ENCODE results near the gene PEAK1.
A peak's percentile ranks its signal among the peaks of the same experiment; 100 is the strongest.
"Not testable (repeated sequence)": the region's sequence is repeated elsewhere in the genome, so short reads cannot be mapped to it uniquely, and the experiment has no call there.

Gene PEAK1

DNA sequence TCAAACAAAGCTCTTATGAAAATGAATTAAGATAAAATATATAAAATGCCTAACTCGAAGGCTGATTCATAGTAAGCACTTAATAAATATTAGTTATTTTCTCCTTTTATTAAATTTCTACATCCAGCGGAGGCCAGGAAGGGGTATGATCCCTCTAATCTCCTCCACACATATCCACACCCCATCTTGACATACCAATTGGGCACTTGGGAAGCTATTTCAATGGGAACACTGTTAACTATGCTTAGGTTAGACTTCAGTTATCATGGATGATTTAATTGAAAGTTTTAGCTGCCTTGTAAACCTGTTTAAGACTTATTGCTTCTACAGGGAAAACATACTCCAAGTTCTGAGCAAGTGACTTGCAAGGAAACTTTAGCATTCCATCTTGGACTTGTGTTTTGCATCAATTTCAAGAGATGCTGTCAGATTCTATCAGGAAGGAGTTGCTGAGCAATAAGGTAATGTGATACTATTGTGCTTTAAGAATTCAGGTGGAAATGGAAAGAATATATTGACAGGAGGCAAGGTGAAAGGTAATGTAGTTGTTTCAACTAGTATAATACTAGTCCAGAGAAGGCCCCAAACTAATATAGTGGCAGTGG is 228.6 kb downstream of the PEAK1 start:
- Mint-ChIP-seq H3K27me3 (no peaks in the 10 kb centered on the region), H3K9me3 (no peaks in the 10 kb centered on the region), H3K4me3 (no peak overlapping the region), H3K27ac (no peak overlapping the region), H3K4me1 (ENCODE audit: low read depth) (peaks cover 37% of the 10 kb centered on the region), H3K36me3 (ENCODE audit: low read depth) (peaks cover 12% of the 10 kb centered on the region)

DNA sequence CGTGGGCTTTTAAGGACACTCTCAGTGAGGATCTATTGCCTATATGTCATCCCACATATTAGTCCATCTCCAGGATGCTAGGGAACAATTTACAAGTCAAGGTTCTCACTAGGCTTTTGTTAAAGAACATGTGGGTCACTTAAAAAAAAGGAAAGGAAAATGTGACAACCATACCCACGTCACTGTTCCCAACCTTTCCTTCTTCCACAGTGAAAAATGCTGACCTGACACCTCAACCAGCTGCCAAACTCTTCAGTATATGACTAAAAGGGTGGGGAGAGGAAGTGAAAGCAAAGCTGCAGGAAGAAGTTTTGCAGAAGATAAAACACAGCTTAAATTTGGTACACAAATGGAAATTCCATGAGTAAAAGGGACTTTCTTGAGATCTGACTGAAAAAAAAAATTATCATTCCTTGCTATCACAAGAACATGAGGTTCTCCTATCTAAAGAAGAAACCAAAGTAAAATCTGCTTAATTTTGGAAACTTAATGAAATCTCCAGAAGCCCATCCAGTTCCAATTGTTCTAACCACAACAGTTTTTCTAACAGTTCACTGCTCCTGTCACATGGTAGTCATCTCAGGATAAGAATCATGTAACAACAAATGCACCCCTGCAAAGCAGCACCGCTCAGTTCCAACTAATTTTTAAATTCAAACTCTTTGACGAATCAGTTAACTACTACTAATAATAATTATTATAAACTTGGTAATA is 232.0 kb downstream of the PEAK1 start:
- Mint-ChIP-seq H3K4me3 (peak overlapping the region; percentile 65), H3K9me3 (no peaks in the 10 kb centered on the region), H3K36me3 (ENCODE audit: low read depth) (peaks cover 4% of the 10 kb centered on the region), H3K27me3 (no peaks in the 10 kb centered on the region), H3K4me1 (ENCODE audit: low read depth) (peaks cover 58% of the 10 kb centered on the region), H3K27ac (peak overlapping the region; percentile 94)

DNA sequence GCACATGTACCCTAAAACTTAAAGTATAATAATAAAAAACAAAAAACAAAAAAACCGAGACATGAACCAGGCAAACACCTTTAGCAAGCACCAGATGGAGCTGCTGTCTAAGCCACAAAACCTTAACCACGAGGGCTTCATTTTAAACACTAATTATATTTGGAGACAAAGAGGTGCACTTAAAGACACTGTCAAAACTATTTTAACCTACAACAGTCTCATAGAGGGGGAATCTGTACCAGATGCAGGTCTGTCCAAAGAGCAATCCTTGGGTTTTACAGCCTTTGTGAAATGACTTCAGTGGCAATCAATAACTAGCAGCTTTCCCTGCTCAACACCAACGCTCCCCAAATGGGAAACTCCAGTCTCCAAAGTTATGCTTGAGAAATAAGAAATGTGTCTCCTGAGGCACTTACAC is 233.3 kb downstream of the PEAK1 start:
- H3K4me1 Mint-ChIP-seq (ENCODE audit: low read depth), result peaks cover 70% of the 10 kb centered on the region

DNA sequence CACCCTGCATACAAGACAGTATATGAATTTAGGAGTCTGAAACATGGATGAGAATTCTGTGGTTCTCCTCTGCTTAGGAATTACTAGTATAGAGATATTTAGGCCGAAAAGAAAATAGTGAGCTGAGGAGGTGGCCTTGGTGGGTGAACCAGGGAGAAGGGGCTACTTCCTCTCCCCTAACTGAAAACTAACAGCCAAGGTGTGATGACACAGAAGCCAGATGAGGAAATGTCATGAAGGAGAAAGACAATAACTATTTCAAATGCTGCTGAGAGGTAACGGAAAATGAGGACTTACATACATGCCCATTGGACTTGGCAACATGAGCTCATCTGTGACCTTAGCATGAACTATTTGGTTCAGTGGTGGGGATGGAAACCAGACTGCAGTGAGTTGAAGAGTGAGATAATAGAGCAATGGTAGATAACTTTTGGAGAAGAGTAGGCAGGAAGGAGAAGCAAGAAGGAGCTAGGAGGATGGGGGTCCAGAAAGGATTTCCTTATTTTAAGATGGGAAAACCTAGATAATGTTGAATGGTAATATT is 234.6 kb downstream of the PEAK1 start:
- H3K36me3 Mint-ChIP-seq (ENCODE audit: low read depth), result peaks cover 10% of the 10 kb centered on the region
- H3K4me1 Mint-ChIP-seq (ENCODE audit: low read depth), result peaks cover 83% of the 10 kb centered on the region
- peak overlapping the region; percentile 67 for H3K27ac Mint-ChIP-seq
- H3K4me3 Mint-ChIP-seq, result peak overlapping the region; percentile 4
- H3K9me3 Mint-ChIP-seq, result no peaks in the 10 kb centered on the region
- H3K27me3 Mint-ChIP-seq, result no peaks in the 10 kb centered on the region

More for the DNA sequence above, 233.3 kb downstream of the PEAK1 start:
- H3K27ac Mint-ChIP-seq, result peak overlapping the region; percentile 94
- no peaks in the 10 kb centered on the region for H3K9me3 Mint-ChIP-seq
- H3K27me3 Mint-ChIP-seq, result no peaks in the 10 kb centered on the region
- H3K36me3 Mint-ChIP-seq (ENCODE audit: low read depth), result peaks cover 4% of the 10 kb centered on the region
- no peak overlapping the region for H3K4me3 Mint-ChIP-seq

- not testable (repeated sequence) for H3K9me3 Mint-ChIP-seq; H3K4me3 Mint-ChIP-seq; H3K27ac Mint-ChIP-seq; H3K36me3 Mint-ChIP-seq (ENCODE audit: low read depth); H3K27me3 Mint-ChIP-seq
- H3K4me1 Mint-ChIP-seq (ENCODE audit: low read depth), result peaks cover 85% of the 10 kb centered on the region
Measured at GRCh38 chr15:77184352-77184751, 235.6 kb downstream of the PEAK1 start.

GRCh38 chr15:77183066-77183465 is 236.8 kb downstream of the PEAK1 start:
- H3K9me3 Mint-ChIP-seq, result no peaks in the 10 kb centered on the region
- no peak overlapping the region for H3K4me3 Mint-ChIP-seq
- peak overlapping the region; percentile 34 for H3K27ac Mint-ChIP-seq
- peaks cover 6% of the 10 kb centered on the region for H3K36me3 Mint-ChIP-seq (ENCODE audit: low read depth)
- peaks cover 85% of the 10 kb centered on the region for H3K4me1 Mint-ChIP-seq (ENCODE audit: low read depth)
- no peaks in the 10 kb centered on the region for H3K27me3 Mint-ChIP-seq

GRCh38 chr15:77181305-77182074 is 238.4 kb downstream of the PEAK1 start:
- H3K9me3 Mint-ChIP-seq, result no peaks in the 10 kb centered on the region
- H3K36me3 Mint-ChIP-seq (ENCODE audit: low read depth), result peaks cover 6% of the 10 kb centered on the region
- peak overlapping the region; percentile 59 for H3K27ac Mint-ChIP-seq
- no peaks in the 10 kb centered on the region for H3K27me3 Mint-ChIP-seq
- peaks cover 74% of the 10 kb centered on the region for H3K4me1 Mint-ChIP-seq (ENCODE audit: low read depth)
- H3K4me3 Mint-ChIP-seq, result peak overlapping the region; percentile 21

- H3K4me1 Mint-ChIP-seq (ENCODE audit: low read depth), result peaks cover 68% of the 10 kb centered on the region
- no peak overlapping the region for H3K4me3 Mint-ChIP-seq
- no peaks in the 10 kb centered on the region for H3K9me3 Mint-ChIP-seq
- H3K36me3 Mint-ChIP-seq (ENCODE audit: low read depth), result peaks cover 6% of the 10 kb centered on the region
- H3K27me3 Mint-ChIP-seq, result no peaks in the 10 kb centered on the region
- peak overlapping the region; percentile 70 for H3K27ac Mint-ChIP-seq
Measured at GRCh38 chr15:77180757-77181156, 239.1 kb downstream of the PEAK1 start.

- H3K4me3 Mint-ChIP-seq, result peak overlapping the region; percentile 47
- H3K36me3 Mint-ChIP-seq (ENCODE audit: low read depth), result peaks cover 6% of the 10 kb centered on the region
- peaks cover 63% of the 10 kb centered on the region for H3K4me1 Mint-ChIP-seq (ENCODE audit: low read depth)
- H3K27ac Mint-ChIP-seq, result peak overlapping the region; percentile 70
- H3K9me3 Mint-ChIP-seq, result no peaks in the 10 kb centered on the region
- H3K27me3 Mint-ChIP-seq, result no peaks in the 10 kb centered on the region
Measured at GRCh38 chr15:77180270-77180669, 239.6 kb downstream of the PEAK1 start.

- Mint-ChIP-seq H3K4me3 (peak overlapping the region; percentile 47), H3K9me3 (no peaks in the 10 kb centered on the region), H3K27ac (peak overlapping the region; percentile 70)
Measured at GRCh38 chr15:77179541-77179998, 240.3 kb downstream of the PEAK1 start.

GRCh38 chr15:77178411-77178810 is 241.5 kb downstream of the PEAK1 start:
- H3K27ac Mint-ChIP-seq, result peak overlapping the region; percentile 19

More at GRCh38 chr15:77179541-77179998, 240.3 kb downstream of the PEAK1 start:
- Mint-ChIP-seq H3K27me3 (no peaks in the 10 kb centered on the region), H3K4me1 (ENCODE audit: low read depth) (peaks cover 56% of the 10 kb centered on the region), H3K36me3 (ENCODE audit: low read depth) (peaks cover 6% of the 10 kb centered on the region)

DNA sequence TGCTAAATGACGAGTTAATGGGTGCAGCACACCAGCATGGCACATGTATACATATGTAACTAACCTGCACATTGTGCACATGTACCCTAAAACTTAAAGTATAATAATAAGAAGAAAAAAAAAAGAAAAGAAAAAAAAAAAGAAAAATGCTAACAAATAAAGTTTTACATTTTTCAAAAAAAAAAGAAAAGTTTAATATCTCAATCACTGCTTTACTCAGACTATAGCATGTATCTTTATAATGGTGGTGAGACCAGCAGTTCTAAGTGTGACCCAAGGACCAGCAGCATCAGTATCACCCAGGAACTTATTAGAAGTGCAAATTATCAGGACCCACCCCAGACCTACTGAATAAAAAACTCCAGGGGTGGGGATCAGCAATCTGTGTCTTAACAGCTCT is 243.8 kb downstream of the PEAK1 start:
- not testable (repeated sequence) for H3K27me3 Mint-ChIP-seq; H3K4me3 Mint-ChIP-seq; H3K9me3 Mint-ChIP-seq; H3K27ac Mint-ChIP-seq; H3K36me3 Mint-ChIP-seq (ENCODE audit: low read depth)
- peaks cover 40% of the 10 kb centered on the region for H3K4me1 Mint-ChIP-seq (ENCODE audit: low read depth)

More at GRCh38 chr15:77178411-77178810, 241.5 kb downstream of the PEAK1 start:
- Mint-ChIP-seq H3K9me3 (no peaks in the 10 kb centered on the region), H3K27me3 (no peaks in the 10 kb centered on the region), H3K4me3 (no peak overlapping the region), H3K36me3 (ENCODE audit: low read depth) (peaks cover 6% of the 10 kb centered on the region), H3K4me1 (ENCODE audit: low read depth) (peaks cover 57% of the 10 kb centered on the region)

GRCh38 chr15:77173487-77173886 is 246.4 kb downstream of the PEAK1 start:
- Mint-ChIP-seq H3K4me1 (ENCODE audit: low read depth) (peaks cover 14% of the 10 kb centered on the region), H3K27ac (no peak overlapping the region), H3K4me3 (no peak overlapping the region), H3K9me3 (no peaks in the 10 kb centered on the region), H3K27me3 (no peaks in the 10 kb centered on the region), H3K36me3 (ENCODE audit: low read depth) (no peaks in the 10 kb centered on the region)

- no peaks in the 10 kb centered on the region for H3K27me3 Mint-ChIP-seq
- no peaks in the 10 kb centered on the region for H3K36me3 Mint-ChIP-seq (ENCODE audit: low read depth)
- H3K4me3 Mint-ChIP-seq, result no peak overlapping the region
- H3K4me1 Mint-ChIP-seq (ENCODE audit: low read depth), result peaks cover 5% of the 10 kb centered on the region
- H3K9me3 Mint-ChIP-seq, result no peaks in the 10 kb centered on the region
- H3K27ac Mint-ChIP-seq, result no peak overlapping the region
Measured at GRCh38 chr15:77171221-77171967, 248.5 kb downstream of the PEAK1 start.

Data from stimulated activated naive CD8-positive, alpha-beta T cell treated with anti-CD3 and anti-CD28 coated beads, Interleukin-15, Interleukin-2, amounts not matched to agents 100 ng/mL and 50 ng/mL, for 24 hours (primary cell).